Stimulated activated CD8-positive, alpha-beta memory T cell treated with anti-CD3 and anti-CD28 coated beads, Interleukin-15, amount 100 ng/mL, for 1 hour (primary cell): ENCODE results near the gene NEU1.
"Not testable (repeated sequence)": the region's sequence is repeated elsewhere in the genome, so short reads cannot be mapped to it uniquely, and the experiment has no call there.

Source experiments
- DNase-seq: peaks from one replicate; pipeline ENCODE4 v3.0.0-alpha.2; 2020; ENCODE audit warnings: low read depth

NEU1 gene

GRCh38 chr6:31817929-31818511 is 44.6 kb downstream of the NEU1 start:
- not testable (repeated sequence) for DNase-seq

GRCh38 chr6:31817133-31817928 is 45.3 kb downstream of the NEU1 start:
- not testable (repeated sequence) for DNase-seq

GRCh38 chr6:31815025-31815838 is 47.4 kb downstream of the NEU1 start, which contains the start of the genes HSPA1A and HSPA1L:
Gene HSPA1A (plus strand): TSS chr6:31815543. CDS start chr6:31815757, 214 bp downstream.
Gene HSPA1L (minus strand): TSS chr6:31815283. CDS start chr6:31811972, 3,311 bp downstream.
- DNase-seq = peak; percentile 52

- peak; percentile 57 for DNase-seq
Observed at GRCh38 chr6:31814677-31815024, 48.0 kb downstream of the NEU1 start.

GRCh38 chr6:31813465-31813849 is 49.2 kb downstream of the NEU1 start:
- no peak for DNase-seq

- no peak for DNase-seq
Observed at GRCh38 chr6:31811645-31812044, 51.0 kb downstream of the NEU1 start.

- not testable (repeated sequence) for DNase-seq
Observed at GRCh38 chr6:31808599-31808998, 54.0 kb downstream of the NEU1 start.
